Loucy (cell line): ENCODE data around the gene CYP3A5.

Source experiments
- EZH2phosphoT487 ChIP-seq: fragments of 200-600 bp; IDR thresholded peaks from 2 replicates; pipeline ENCODE4 v1.6.1; 2018; ENCODE audit warnings: antibody characterized with exemption, mild to moderate bottlenecking, moderate library complexity, borderline replicate concordance
- TF ChIP-seq, protein P1 (sequence below): fragments of 200-600 bp; sonication (generic); conservative IDR thresholded peaks from 2 replicates; pipeline ENCODE4 v1.5.1; 2014; ENCODE audit warnings: mild to moderate bottlenecking, antibody characterized with exemption, low read length

DNA sequence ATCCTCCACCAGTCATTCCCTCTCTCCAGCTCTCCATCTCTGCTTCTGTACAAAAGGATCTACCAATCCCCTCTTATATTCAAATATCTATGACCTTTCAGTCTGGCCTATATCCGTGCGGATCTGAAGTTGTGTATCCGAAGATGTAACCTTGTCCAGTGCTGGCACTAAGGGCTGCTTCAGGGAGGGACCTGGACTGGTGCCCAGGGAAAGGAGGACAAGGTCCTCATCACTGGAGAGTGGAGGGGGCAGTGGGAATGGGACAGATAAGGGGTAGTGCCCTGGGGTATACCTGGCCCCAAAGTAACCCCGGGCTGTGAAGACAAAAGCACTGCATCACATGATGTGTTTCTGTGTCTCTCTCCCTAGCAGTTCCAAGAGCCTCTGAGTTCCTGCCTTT is 80.0 kb downstream of the CYP3A5 start:
- TF ChIP-seq, protein P1, sequence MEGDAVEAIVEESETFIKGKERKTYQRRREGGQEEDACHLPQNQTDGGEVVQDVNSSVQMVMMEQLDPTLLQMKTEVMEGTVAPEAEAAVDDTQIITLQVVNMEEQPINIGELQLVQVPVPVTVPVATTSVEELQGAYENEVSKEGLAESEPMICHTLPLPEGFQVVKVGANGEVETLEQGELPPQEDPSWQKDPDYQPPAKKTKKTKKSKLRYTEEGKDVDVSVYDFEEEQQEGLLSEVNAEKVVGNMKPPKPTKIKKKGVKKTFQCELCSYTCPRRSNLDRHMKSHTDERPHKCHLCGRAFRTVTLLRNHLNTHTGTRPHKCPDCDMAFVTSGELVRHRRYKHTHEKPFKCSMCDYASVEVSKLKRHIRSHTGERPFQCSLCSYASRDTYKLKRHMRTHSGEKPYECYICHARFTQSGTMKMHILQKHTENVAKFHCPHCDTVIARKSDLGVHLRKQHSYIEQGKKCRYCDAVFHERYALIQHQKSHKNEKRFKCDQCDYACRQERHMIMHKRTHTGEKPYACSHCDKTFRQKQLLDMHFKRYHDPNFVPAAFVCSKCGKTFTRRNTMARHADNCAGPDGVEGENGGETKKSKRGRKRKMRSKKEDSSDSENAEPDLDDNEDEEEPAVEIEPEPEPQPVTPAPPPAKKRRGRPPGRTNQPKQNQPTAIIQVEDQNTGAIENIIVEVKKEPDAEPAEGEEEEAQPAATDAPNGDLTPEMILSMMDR: no peak
- no peak for TF ChIP-seq EZH2phosphoT487
